GM13976 (cell line): Measurements from ENCODE around the gene FAAH.

Source experiments
- DNase-seq: peaks from one replicate; pipeline ENCODE4 v3.0.0; 2012; ENCODE audit warnings: low spot score
- CTCF ChIP-seq: IDR thresholded peaks from 2 replicates; pipeline ENCODE4 v1.5.1; 2012; ENCODE audit warnings: borderline replicate concordance, mild to moderate bottlenecking; ENCODE audit not compliant: insufficient read depth; ENCODE audit errors: extremely low read depth, missing control alignments, control extremely low read depth
- in situ Hi-C: fragments of 300-500 bp; cut with MboI; formaldehyde crosslinking; loops from one replicate; pipeline ENCODE4 v1.12.0; 2022; ENCODE audit warnings: low sequenced_read_pairs, mixed read lengths, inconsistent platforms; ENCODE audit not compliant: unreplicated experiment

FAAH gene

GRCh38 chr1:46400421-46400820 lies 6.3 kb downstream of the FAAH start:
- in situ Hi-C loops = no loop called here
- TF ChIP-seq CTCF = no peak
- DNase-seq = no peak

- in situ Hi-C loops = no loop called here
- TF ChIP-seq CTCF = no peak
- no peak for DNase-seq
Observed at GRCh38 chr1:46401154-46401913, 7.2 kb downstream of the FAAH start.

DNA sequence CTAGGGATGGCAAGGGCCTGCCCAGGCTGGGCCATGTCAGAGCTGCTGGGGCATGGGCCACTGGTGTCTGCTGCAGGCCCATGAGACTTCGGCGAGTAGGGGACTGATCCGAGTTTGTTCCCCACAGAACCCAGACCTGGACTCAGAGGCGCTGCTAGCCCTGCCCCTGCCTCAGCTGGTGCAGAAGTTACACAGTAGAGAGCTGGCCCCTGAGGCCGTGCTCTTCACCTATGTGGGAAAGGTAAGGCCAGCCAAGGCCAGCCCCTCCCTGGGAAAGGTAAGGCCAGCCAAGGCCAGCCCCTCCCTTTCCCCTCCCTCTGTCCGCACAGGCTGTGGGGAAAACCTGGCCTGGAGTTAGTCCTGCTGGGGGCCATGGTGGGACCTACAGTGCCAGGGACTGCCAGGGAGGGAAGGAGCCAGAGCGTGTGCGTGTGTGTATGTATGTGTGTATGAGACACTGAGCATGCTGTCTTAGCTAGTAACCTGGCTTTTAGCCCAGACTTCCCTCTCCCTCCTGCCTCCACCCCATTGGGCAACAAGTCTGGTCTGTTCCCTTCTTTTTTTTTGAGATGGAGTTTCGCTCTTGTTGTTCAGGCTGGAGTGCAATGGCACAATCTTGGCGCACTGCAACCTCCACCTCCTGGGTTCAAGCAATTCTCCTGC lies 8.0 kb downstream of the FAAH start:
- DNase-seq = no peak
- in situ Hi-C loops = no loop called here
- no peak for TF ChIP-seq CTCF

- in situ Hi-C loops = no loop called here
Observed at GRCh38 chr1:46403916-46404315, 9.8 kb downstream of the FAAH start.

GRCh38 chr1:46404482-46405196 lies 10.5 kb downstream of the FAAH start:
- TF ChIP-seq CTCF = no peak
- DNase-seq = no peak
- in situ Hi-C loops = no loop called here

More at GRCh38 chr1:46403916-46404315, 9.8 kb downstream of the FAAH start:
- no peak for TF ChIP-seq CTCF
- DNase-seq = no peak

GRCh38 chr1:46405197-46405555 lies 11.1 kb downstream of the FAAH start:
- no peak for TF ChIP-seq CTCF
- in situ Hi-C loops = no loop called here
- DNase-seq = no peak
